SK-N-SH (cell line): ENCODE measurements around the gene EDIL3.

Experiments
- EP300 ChIP-seq, 2 experiments: IDR thresholded peaks; 2 replicates each; pipeline versions ENCODE4 v1.4.0 to v1.6.1; 2012; ENCODE audit warnings: borderline replicate concordance in 1 of 2, low read depth in 1 of 2, low read length in 1 of 2
- EZH2phosphoT487 ChIP-seq: fragments of 200-600 bp; sonication (generic); IDR thresholded peaks from 2 replicates; pipeline ENCODE4 v1.6.1; 2017; ENCODE audit warnings: low read depth, mixed run types, mild to moderate bottlenecking, antibody characterized with exemption, moderate library complexity, borderline replicate concordance
- JUND ChIP-seq: IDR thresholded peaks from 2 replicates; pipeline ENCODE4 v1.4.0; 2012
- MXI1 ChIP-seq: IDR thresholded peaks from 2 replicates; pipeline ENCODE4 v1.6.1; 2012; ENCODE audit warnings: mild to moderate bottlenecking, low read depth, low read length, improper control_type of control experiment
- NRF1 ChIP-seq: IDR thresholded peaks from 2 replicates; pipeline ENCODE4 v1.6.1; 2012; ENCODE audit warnings: low read depth, mild to moderate bottlenecking, low read length
- POLR2AphosphoS5 ChIP-seq: IDR thresholded peaks from 2 replicates; pipeline ENCODE4 v1.6.1; 2012; ENCODE audit warnings: low read depth, low read length
- RCOR1 ChIP-seq: fragments of 150-350 bp; IDR thresholded peaks from 2 replicates; pipeline ENCODE4 v1.6.1; 2017; ENCODE audit warnings: antibody characterized with exemption, low read length
- RXRA ChIP-seq: IDR thresholded peaks from 2 replicates; pipeline ENCODE4 v1.4.0; 2012; ENCODE audit warnings: low read depth, mild to moderate bottlenecking, borderline replicate concordance
- TAF1 ChIP-seq: IDR thresholded peaks from 2 replicates; pipeline ENCODE4 v1.6.1; 2012; ENCODE audit warnings: low read depth, mild to moderate bottlenecking, low read length, moderate library complexity, borderline replicate concordance
- TCF12 ChIP-seq: IDR thresholded peaks from 2 replicates; pipeline ENCODE4 v1.4.0; 2012
- TF ChIP-seq, protein P1 (sequence below): fragments of 200-600 bp; sonication (generic); IDR thresholded peaks from 2 replicates; pipeline ENCODE4 v1.6.1; 2017; ENCODE audit warnings: antibody characterized with exemption, mild to moderate bottlenecking, moderate library complexity
- TF ChIP-seq, protein P2 (sequence below): IDR thresholded peaks from 2 replicates; pipeline ENCODE4 v1.6.1; 2012; ENCODE audit warnings: mild to moderate bottlenecking, low read depth, low read length, moderate library complexity
- TF ChIP-seq, protein P3 (sequence below): IDR thresholded peaks from 2 replicates; pipeline ENCODE4 v1.4.0; 2012; ENCODE audit warnings: low read depth

DNA sequence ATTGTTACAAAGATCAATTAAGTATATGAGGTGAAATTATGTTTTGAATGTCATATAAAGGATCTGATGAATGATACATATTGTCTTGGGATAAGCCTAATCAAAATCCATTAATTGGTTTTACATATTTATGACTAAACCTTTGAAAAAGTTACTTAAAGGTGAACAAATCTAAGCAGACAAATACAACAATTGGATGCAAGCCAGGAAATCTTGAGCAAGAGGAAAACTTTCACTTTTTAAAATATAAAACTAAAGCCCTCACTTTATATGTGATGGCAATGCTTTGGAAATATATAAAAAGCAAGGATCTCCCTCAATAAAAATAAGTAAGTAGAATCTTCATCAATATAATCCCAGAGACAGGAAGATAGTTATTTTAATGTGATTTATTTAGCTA, 80.1 kb downstream of the EDIL3 start:
- TF ChIP-seq, protein P1, sequence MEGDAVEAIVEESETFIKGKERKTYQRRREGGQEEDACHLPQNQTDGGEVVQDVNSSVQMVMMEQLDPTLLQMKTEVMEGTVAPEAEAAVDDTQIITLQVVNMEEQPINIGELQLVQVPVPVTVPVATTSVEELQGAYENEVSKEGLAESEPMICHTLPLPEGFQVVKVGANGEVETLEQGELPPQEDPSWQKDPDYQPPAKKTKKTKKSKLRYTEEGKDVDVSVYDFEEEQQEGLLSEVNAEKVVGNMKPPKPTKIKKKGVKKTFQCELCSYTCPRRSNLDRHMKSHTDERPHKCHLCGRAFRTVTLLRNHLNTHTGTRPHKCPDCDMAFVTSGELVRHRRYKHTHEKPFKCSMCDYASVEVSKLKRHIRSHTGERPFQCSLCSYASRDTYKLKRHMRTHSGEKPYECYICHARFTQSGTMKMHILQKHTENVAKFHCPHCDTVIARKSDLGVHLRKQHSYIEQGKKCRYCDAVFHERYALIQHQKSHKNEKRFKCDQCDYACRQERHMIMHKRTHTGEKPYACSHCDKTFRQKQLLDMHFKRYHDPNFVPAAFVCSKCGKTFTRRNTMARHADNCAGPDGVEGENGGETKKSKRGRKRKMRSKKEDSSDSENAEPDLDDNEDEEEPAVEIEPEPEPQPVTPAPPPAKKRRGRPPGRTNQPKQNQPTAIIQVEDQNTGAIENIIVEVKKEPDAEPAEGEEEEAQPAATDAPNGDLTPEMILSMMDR = no peak
- TF ChIP-seq, protein P2, sequence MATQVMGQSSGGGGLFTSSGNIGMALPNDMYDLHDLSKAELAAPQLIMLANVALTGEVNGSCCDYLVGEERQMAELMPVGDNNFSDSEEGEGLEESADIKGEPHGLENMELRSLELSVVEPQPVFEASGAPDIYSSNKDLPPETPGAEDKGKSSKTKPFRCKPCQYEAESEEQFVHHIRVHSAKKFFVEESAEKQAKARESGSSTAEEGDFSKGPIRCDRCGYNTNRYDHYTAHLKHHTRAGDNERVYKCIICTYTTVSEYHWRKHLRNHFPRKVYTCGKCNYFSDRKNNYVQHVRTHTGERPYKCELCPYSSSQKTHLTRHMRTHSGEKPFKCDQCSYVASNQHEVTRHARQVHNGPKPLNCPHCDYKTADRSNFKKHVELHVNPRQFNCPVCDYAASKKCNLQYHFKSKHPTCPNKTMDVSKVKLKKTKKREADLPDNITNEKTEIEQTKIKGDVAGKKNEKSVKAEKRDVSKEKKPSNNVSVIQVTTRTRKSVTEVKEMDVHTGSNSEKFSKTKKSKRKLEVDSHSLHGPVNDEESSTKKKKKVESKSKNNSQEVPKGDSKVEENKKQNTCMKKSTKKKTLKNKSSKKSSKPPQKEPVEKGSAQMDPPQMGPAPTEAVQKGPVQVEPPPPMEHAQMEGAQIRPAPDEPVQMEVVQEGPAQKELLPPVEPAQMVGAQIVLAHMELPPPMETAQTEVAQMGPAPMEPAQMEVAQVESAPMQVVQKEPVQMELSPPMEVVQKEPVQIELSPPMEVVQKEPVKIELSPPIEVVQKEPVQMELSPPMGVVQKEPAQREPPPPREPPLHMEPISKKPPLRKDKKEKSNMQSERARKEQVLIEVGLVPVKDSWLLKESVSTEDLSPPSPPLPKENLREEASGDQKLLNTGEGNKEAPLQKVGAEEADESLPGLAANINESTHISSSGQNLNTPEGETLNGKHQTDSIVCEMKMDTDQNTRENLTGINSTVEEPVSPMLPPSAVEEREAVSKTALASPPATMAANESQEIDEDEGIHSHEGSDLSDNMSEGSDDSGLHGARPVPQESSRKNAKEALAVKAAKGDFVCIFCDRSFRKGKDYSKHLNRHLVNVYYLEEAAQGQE = no peak
- no peak for TF ChIP-seq MXI1
- TF ChIP-seq JUND = no peak
- no peak for TF ChIP-seq EP300 (IDR thresholded peaks at IDR 0.05; ENCODE audit: borderline replicate concordance in 1 of 2, low read depth in 1 of 2, low read length in 1 of 2)
- no peak for TF ChIP-seq NRF1
- no peak for TF ChIP-seq POLR2AphosphoS5
- no peak for TF ChIP-seq TAF1
- TF ChIP-seq RXRA = no peak
- no peak for TF ChIP-seq EZH2phosphoT487
- TF ChIP-seq, protein P3, sequence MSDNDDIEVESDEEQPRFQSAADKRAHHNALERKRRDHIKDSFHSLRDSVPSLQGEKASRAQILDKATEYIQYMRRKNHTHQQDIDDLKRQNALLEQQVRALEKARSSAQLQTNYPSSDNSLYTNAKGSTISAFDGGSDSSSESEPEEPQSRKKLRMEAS = no peak
- no peak for TF ChIP-seq TCF12
- no peak for TF ChIP-seq RCOR1
